ENCODE results near the gene SHROOM4.

The SHROOM4 gene

DNA sequence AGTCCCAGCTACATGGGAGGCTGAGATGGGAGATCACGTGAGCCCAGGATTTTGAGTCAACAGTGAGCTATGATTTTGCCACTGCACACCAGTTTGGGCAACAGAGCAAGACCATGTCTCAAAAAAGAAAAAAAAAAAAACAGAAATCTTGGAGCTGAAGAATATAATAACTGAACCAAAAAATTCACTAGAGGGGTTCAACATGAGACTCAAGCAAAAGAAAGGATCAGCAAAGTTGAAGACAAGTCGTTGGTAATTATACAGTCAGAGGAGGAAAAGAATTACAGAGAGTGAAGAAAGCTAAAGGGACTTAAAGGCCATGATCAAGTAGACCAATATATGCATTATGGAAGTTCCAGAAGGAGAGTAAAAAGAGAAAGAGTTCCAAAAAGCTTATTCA is 26.9 kb downstream of the SHROOM4 start:
- DNase-seq (ENCODE audit: low read depth in 1 of 2, low spot score in 1 of 2): no peak

GRCh38 chrX:50780144-50780543 is 33.9 kb downstream of the SHROOM4 start:
- DNase-seq (ENCODE audit: low read depth in 1 of 2, low spot score in 1 of 2): no peak

DNA sequence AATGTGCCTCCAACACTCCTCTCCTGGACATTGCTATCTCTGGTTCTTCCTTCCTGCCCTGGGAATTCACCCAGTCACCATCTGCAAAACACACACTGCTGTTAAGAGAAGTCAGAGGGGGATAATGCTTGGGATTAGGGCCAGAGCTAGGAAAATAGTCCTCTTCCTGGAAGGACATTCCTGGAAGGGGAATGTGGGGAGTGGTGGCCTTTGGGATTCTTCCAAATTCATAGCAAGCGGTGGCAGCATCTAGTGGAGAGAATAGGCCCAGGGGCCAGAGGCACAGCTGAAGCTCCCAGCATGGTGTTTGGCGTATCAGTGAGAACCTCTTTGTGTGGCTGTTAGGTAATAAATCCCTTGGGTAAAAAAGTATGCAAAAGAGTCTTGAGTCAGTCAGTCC is 34.3 kb downstream of the SHROOM4 start:
- DNase-seq (ENCODE audit: low read depth in 1 of 2, low spot score in 1 of 2): no peak

DNA sequence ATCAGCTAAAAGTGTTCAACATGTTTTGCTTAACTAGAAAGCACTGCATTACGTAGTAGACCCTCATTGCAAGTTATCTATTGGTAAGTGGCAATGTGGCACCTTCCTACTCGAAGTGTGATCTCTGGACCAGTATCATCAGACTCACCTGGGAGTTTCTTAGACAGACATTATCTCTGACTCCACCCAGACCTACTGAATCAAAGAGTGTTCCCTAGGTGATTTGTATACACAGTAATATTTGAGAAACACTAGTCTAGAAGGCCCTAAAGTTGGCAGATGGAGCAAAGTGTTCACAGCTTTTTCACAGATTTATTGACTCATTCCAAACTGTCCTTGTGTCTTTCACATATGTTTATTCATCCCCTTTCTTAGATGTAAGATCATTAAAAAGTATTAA is 35.7 kb downstream of the SHROOM4 start:
- DNase-seq (ENCODE audit: low read depth in 1 of 2, low spot score in 1 of 2): no peak

- DNase-seq (ENCODE audit: low read depth in 1 of 2, low spot score in 1 of 2): no peak
Observed at GRCh38 chrX:50776248-50776647, 37.7 kb downstream of the SHROOM4 start.

DNA sequence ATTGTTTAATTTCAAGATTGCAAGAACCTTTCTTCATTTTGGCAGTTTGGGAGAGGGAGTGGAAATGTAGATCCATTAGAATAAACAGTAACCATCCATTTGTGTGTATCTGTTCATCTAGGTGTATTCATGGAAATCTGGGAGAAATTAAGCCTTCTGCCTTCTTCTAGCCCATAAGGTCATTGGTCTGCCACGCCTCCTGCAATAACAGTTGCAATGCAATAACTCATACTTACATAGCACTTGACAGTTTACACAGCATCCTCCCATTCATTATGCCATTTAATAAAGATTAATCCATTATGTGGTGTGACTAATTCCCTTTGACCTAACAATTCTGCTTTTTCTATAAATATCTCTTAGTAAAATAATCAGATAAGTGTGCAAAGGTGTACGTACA is 42.6 kb downstream of the SHROOM4 start:
- no peak for DNase-seq (ENCODE audit: low read depth in 1 of 2, low spot score in 1 of 2)

DNA sequence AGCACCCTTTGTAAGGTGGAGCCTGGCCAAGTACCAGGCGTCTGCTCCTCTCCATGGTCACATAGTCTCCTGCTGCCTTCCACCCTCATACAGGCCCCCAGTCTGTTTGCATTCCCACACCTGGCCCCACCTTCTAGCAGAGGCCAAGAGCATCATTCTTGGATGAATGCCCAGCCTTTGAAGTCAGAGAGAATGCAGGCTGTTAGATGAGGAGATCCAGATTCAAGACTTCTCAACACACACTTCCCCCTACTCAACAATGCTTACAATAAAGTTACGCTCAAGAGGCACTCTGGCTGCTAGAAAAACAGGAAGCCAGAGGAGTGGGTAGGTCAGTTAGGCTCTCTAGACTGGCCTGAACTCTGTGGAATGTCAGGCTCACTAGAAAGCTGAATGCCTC is 43.3 kb downstream of the SHROOM4 start:
- no peak for DNase-seq (ENCODE audit: low read depth in 1 of 2, low spot score in 1 of 2)

- DNase-seq (ENCODE audit: low read depth in 1 of 2, low spot score in 1 of 2): no peak
Observed at GRCh38 chrX:50769389-50770063, 44.5 kb downstream of the SHROOM4 start.

DNA sequence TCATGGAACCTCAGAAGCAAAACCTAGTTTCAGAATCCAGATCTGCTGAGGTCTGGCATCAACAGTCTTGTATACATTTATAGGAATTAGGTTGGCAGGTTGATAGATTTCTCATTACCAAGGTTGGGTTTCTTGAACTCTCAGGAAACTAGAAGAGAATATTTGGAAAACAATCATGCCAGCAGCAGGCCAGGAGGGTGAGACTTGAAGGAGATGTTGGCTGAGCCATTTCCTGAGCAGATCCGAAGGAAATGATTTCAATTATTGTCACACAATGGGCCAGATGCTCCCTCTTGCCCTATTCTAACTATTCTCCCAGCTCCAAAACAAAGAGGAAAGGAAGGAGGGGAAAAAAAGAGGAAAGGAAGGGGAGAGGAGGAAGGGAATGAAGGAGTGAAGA is 45.2 kb downstream of the SHROOM4 start:
- DNase-seq (ENCODE audit: low read depth in 1 of 2, low spot score in 1 of 2): no peak

DNA sequence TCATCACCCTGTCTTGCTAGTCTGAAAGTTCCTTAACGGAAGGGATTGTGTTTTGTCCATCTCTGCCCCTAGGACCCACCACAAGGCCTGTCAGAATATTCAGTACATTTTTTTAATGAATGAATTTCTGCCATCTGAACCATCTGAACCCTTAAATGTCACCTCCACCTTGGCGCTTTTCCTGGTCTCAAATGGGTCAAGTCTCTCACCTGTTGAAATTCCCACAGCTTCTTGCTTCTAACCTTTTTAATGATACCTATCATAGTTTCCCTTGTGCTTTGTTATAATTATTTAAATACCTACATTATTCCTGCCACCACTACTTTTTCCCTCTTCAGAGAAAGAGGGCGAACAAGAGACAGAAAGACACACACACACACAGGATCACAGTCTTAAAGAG is 48.0 kb downstream of the SHROOM4 start:
- no peak for DNase-seq (ENCODE audit: low read depth in 1 of 2, low spot score in 1 of 2)

DNA sequence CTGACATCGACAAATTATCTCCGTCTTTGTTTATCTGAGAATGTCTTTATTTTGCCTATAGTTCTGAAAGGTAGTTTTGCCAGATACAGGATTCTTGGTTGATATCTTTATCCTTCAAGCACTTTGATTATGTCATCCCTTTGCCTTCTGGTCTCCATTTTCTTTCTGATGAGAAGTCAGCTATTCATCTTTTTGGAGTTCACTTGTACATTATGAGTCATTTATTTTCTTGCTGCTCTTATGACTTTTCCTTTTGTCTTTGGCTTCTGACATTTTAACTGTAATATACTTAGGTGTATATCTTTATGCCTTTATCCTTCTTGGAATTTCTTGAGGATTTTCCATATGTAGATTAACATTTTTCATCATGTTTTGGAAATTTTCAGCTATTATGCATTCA is 51.4 kb downstream of the SHROOM4 start:
- DNase-seq (ENCODE audit: low read depth in 1 of 2, low spot score in 1 of 2): no peak

GRCh38 chrX:50756276-50756675 is 57.7 kb downstream of the SHROOM4 start:
- no peak for DNase-seq (ENCODE audit: low read depth in 1 of 2, low spot score in 1 of 2)

DNA sequence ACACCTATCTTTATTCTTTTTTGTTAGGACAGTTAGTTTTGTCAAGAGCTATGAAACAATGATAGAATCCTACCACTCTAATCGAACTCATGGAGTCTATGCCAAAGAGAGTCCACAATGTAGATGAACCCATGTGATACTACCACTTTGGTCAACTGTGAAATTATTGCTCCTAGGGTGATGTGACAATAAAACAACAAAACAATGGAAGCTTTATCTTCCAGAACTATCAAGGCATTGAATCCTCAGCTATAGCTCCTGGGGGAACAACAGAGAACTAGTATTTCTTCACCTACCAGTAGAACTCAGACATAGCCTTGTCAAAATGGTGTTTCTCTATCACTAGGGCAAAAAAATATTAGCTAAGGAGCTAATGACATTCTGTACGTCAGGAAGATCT is 62.9 kb downstream of the SHROOM4 start:
- DNase-seq (ENCODE audit: low read depth in 1 of 2, low spot score in 1 of 2): no peak

- DNase-seq (ENCODE audit: low read depth in 1 of 2, low spot score in 1 of 2): no peak
Observed at GRCh38 chrX:50747471-50747900, 66.5 kb downstream of the SHROOM4 start.

GRCh38 chrX:50736656-50737055 is 77.3 kb downstream of the SHROOM4 start:
- DNase-seq (ENCODE audit: low read depth in 1 of 2, low spot score in 1 of 2): no peak

DNA sequence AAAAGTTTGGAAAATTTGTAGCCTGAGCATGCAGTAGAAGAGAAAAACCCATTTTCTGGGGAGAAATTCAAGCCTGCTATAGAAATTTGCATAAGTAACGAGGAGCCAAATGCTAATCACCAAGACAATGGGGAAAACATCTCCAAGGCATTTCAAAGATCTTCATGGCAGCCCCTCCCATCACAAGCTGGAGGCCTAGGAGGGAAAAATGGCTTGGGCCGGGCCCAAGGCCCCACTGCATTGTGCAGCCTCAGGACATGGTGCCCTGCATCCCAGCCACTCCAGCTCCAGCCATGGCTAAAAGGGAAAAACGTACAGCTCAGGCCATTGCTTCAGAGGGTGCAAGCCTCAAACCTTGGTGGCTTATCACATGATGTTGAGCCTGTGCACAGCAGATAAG is 87.7 kb downstream of the SHROOM4 start:
- no peak for DNase-seq (ENCODE audit: low read depth in 1 of 2, low spot score in 1 of 2)

GRCh38 chrX:50725310-50725709 is 88.7 kb downstream of the SHROOM4 start:
- no peak for DNase-seq (ENCODE audit: low read depth in 1 of 2, low spot score in 1 of 2)

- no peak for DNase-seq (ENCODE audit: low read depth in 1 of 2, low spot score in 1 of 2)
Observed at GRCh38 chrX:50723006-50723405, 91.0 kb downstream of the SHROOM4 start.

DNA sequence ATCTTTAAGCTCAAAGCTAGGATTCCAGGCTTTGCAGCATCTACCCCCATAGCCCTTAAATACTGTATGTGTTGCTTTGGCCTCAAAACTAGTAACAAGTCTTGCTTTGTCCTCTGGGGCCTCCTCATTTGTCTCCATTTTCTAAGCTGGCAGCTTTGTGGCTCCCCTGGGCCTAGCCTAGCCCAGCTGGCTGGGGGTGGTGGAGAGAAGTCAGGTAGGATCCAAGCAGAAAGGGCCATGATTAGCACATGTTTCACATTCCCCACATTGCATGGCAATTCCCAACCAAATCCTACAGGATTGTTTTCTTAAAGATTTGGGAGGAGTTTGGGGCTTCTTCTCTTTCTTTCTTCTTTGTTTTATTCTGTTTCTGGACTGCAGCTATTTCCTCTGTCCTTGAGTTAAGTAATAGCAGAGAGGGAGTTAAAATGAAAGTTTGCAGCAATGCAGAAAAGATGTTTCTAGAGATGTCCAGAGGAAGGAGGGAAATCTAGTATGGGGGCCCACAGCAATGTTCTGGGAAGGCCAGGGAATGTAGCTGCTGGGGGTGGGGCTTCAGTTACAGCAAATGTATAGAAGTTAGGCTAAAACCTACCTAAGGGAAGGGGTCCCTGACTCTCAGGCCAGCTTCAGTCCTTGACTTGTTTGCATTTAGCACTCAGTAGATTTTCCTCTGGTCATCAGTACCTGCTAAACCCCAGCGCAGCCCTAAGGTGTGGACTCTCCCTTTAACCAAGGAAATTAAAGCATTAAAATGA is 92.1 kb downstream of the SHROOM4 start:
- no peak for DNase-seq (ENCODE audit: low read depth in 1 of 2, low spot score in 1 of 2)

- no peak for DNase-seq (ENCODE audit: low read depth in 1 of 2, low spot score in 1 of 2)
Observed at GRCh38 chrX:50719614-50720013, 94.4 kb downstream of the SHROOM4 start.

GRCh38 chrX:50718776-50719175 is 95.2 kb downstream of the SHROOM4 start:
- no peak for DNase-seq (ENCODE audit: low read depth in 1 of 2, low spot score in 1 of 2)

DNA sequence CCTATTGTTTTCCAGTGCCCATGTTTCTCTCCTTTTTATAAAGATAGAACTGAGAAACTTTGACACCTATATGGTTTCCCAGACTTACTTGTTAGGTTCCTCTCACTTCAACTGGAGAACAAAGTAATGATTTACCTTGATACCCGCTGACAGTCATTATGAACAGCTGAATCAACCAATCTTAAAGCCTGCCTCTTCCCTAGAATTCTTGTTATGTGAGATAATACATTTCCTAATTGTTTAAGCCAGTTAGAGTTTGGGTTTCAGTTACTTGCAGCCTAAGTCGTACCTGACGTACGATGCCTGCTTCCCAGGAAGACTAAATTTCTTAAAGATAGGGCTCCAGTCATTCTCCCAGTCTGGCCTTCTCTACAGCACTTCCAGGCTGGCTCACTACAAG is 97.3 kb downstream of the SHROOM4 start:
- DNase-seq (ENCODE audit: low read depth in 1 of 2, low spot score in 1 of 2): no peak

DNA sequence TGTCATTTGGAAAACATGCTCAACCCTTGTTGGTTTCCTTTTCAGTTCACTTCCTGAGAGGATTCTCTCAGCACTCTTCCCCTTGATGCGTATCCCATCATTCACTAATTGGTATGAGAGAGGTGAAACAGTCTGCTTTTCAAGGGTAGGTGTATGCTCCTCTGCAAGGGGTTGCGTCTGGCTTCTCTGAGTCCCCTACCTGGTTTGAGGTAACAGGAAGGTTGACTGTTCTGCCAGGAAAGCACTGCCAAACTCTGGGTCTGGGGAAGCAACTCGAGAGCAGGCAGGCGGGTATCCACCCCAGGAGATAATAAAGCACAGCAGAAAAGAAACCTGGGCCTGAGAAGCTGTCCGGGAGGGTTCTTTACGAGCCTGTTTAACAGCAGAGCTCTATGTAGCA is 101.2 kb downstream of the SHROOM4 start:
- no peak for DNase-seq (ENCODE audit: low read depth in 1 of 2, low spot score in 1 of 2)
